Mesothelial cell of epicardium (in vitro differentiated cells): ENCODE data around the gene GALR2. TPM values are rescaled to one million over a fixed set of nuclear protein-coding genes. Genes with fewer than 3 reads are reported as not detected.

ENCODE experiments used
- DNase-seq, 2 experiments: peaks; one replicate each; pipeline ENCODE4 v3.0.0; 2021; ENCODE audit warnings: low spot score in 2 of 2; ENCODE audit not compliant: unreplicated experiment in 2 of 2
- H3K27ac Mint-ChIP-seq: 2 replicates; pipeline ENCODE4 v1.8.0; 2021; ENCODE audit warnings: mixed read lengths
- H3K27me3 Mint-ChIP-seq: 2 replicates; pipeline ENCODE4 v1.8.0; 2021; ENCODE audit warnings: low read depth, mixed read lengths
- H3K36me3 Mint-ChIP-seq: 2 replicates; pipeline ENCODE4 v1.8.0; 2021; ENCODE audit warnings: mixed read lengths
- H3K4me1 Mint-ChIP-seq: 2 replicates; pipeline ENCODE4 v1.8.0; 2021; ENCODE audit warnings: mixed read lengths
- H3K4me3 Mint-ChIP-seq: 2 replicates; pipeline ENCODE4 v1.8.0; 2021; ENCODE audit warnings: mild to moderate bottlenecking, moderate library complexity, mixed read lengths
- H3K9me3 Mint-ChIP-seq: 2 replicates; pipeline ENCODE4 v1.8.0; 2021; ENCODE audit warnings: mixed read lengths
- total RNA-seq: library from RNA; stranded (reverse); gene quantifications from 3 replicates; pipeline ENCODE4 v1.2.1, GENCODE V29; 2021
- TF ChIP-seq, protein P1 (sequence below): fragments of 200-600 bp; sonication (generic); IDR thresholded peaks from one replicate; pipeline ENCODE4 v1.5.0; 2021; ENCODE audit warnings: antibody characterized with exemption; ENCODE audit not compliant: unreplicated experiment

Gene GALR2
- total RNA-seq, 1 donor from 2014 or later, result not detected

DNA sequence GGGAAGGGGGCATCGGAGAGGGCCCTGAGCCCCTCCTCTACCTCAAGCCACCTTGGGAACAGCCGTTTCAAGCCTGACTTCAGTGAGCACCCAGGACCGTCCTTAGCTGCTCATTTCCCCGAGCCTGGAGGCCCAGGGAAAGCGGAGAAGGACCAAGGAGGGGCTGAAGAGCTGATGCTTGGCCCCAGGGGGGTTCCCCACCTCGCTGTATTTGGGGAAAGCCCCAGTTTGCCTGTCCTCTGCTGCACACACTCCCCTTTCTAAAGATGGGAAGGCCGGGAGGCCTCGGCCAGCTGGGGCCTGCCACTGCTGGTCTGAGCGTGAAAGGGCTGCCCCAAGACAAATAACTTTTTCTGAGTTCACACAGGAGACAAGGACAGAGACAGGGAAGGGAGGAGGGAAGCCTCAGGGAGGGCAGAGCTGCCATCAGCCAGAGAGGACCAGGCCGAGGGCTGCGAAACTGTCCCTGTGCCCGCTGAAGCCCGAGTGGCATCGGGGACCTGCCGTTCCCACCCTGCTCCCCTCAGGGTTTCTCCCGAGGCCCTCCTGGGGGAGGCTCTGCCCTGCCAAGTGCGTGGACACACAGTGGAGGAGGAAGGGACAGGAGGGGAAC lies 16.0 kb downstream of the GALR2 start:
- Mint-ChIP-seq H3K4me3 (no peak overlapping the region), H3K27me3 (no peaks in the 10 kb centered on the region), H3K36me3 (peaks cover 30% of the 10 kb centered on the region), H3K27ac (no peak overlapping the region), H3K4me1 (no peaks in the 10 kb centered on the region), H3K9me3 (no peaks in the 10 kb centered on the region)
- no peak for DNase-seq
- TF ChIP-seq, protein P1, sequence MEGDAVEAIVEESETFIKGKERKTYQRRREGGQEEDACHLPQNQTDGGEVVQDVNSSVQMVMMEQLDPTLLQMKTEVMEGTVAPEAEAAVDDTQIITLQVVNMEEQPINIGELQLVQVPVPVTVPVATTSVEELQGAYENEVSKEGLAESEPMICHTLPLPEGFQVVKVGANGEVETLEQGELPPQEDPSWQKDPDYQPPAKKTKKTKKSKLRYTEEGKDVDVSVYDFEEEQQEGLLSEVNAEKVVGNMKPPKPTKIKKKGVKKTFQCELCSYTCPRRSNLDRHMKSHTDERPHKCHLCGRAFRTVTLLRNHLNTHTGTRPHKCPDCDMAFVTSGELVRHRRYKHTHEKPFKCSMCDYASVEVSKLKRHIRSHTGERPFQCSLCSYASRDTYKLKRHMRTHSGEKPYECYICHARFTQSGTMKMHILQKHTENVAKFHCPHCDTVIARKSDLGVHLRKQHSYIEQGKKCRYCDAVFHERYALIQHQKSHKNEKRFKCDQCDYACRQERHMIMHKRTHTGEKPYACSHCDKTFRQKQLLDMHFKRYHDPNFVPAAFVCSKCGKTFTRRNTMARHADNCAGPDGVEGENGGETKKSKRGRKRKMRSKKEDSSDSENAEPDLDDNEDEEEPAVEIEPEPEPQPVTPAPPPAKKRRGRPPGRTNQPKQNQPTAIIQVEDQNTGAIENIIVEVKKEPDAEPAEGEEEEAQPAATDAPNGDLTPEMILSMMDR, result no peak

DNA sequence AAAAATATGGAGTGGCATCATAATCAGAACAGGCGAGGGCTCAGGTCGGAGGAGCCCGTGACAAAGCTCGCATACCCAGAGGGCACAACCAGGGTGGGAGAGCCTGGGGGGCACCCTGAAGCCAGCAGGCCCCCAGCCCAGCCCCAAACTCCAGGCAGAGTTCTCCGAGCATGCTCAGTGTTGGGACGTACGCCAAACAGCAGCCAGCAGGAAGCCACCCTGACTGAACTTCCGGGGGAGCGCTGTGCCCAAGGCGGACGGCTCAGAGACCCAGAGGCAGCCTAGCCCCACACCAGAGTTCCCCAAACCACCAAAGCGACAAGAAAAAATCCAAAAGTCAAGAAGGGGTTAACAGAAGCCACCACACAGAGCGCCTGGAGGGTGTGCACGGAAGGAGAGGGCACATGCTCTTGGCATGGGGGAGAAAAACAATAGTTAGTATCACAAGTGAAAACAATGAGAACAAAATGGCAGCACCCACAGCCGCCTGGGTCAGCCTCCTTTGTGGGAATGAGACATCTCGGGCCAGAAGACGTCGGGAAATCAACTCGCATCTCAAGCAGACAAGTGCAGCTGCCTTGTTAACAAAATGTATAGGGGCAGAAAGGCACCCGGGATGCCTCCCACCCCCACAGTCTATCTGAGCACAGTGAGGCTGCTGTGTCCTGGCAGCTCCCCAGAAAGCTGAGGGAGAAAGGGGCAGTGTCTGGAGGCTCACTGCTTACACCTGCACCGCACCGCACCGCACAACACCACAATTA lies 17.1 kb downstream of the GALR2 start:
- H3K27ac Mint-ChIP-seq, result no peak overlapping the region
- DNase-seq, result no peak
- no peaks in the 10 kb centered on the region for H3K4me1 Mint-ChIP-seq
- no peak overlapping the region for H3K4me3 Mint-ChIP-seq
- TF ChIP-seq, protein P1, result no peak
- H3K9me3 Mint-ChIP-seq, result no peaks in the 10 kb centered on the region
- peaks cover 31% of the 10 kb centered on the region for H3K36me3 Mint-ChIP-seq
- H3K27me3 Mint-ChIP-seq, result no peaks in the 10 kb centered on the region

DNA sequence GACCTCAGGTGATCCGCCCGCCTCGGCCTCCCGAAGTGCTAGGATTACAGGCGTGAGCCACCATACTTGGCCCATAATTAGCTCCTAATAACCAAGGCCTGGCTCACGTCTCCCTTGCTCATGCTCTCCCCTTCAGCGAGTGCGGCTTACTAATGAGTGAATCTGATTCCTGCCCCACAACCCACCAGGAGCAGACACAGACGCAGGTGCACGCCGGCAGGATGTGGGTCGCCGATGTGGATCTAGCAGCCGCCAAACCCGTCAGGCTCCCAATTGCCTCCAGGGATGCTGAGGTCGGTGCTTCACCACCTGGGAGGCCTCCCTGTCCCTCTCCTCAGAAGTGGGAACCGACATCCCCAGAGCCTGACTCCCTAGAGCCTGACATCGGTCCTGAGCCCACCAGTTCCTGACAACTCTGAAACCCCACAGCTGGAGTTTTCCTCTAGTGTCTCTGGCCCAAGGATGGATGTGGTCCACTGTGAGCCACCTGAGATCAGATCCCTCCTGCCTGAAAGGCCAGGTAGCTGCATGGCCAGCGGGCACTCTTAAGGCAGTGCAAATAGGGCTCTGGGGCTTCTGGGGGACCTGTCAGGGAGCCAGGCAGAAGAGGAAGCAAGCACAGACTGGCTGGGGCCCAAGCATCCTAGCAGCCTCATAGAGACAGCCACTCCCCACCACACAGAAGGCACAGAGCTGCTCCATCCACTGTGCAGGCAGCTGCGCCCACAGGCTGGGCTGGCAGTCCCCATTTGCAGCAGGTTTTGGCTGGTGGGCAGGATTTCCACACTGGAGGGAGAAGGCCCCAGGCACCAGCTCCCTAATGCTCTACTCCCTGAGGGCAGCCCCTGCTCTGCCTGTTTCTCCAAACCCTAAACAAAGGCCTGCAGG lies 18.2 kb downstream of the GALR2 start:
- H3K27ac Mint-ChIP-seq, result no peak overlapping the region
- H3K9me3 Mint-ChIP-seq, result no peaks in the 10 kb centered on the region
- H3K4me1 Mint-ChIP-seq, result no peaks in the 10 kb centered on the region
- no peak overlapping the region for H3K4me3 Mint-ChIP-seq
- no peaks in the 10 kb centered on the region for H3K27me3 Mint-ChIP-seq
- TF ChIP-seq, protein P1, result no peak
- DNase-seq, result no peak
- peaks cover 37% of the 10 kb centered on the region for H3K36me3 Mint-ChIP-seq

DNA sequence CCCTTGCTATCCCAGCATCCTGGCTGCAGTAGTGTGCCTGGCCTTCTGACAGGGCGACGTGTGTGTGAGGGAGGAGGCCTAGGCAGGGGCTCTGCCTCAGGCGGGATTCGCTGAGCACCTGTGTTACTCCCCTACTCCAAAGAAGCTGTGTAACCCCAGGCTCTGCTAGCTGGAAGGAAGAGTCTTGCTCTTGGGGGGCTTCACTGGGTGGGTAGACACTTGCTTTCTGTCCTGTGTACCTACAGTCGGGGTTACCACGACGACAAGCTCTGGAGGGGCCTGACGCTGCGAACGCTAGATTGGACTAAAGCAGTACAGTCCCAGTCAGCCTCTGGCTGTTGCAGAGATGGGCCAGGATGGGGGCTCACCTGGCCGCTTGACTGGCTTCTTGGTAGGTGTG lies 19.5 kb downstream of the GALR2 start:
- TF ChIP-seq, protein P1, result no peak
- no peaks in the 10 kb centered on the region for H3K4me1 Mint-ChIP-seq
- H3K9me3 Mint-ChIP-seq, result no peaks in the 10 kb centered on the region
- no peak overlapping the region for H3K27ac Mint-ChIP-seq
- peaks cover 38% of the 10 kb centered on the region for H3K36me3 Mint-ChIP-seq
- DNase-seq, result no peak
- no peaks in the 10 kb centered on the region for H3K27me3 Mint-ChIP-seq
- H3K4me3 Mint-ChIP-seq, result no peak overlapping the region

DNA sequence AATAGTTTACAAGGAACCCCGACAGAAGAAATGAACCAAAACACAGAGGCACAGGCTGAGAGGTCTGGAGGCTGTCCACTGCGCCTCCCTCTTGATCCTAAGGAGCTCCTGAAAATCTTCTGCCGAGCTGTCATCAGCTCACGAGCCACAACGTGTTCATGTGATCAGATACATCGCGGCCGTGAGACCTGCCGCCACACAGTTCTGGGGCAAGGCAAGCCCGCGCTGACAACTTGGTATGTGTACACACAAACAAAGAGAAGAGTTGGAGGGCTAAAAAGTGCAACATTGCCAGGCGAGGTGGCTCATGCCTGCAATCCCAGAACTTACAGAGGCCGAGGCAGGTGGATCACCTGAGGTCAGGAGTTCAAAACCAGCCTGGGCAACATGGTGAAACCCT lies 21.4 kb downstream of the GALR2 start:
- no peak overlapping the region for H3K4me3 Mint-ChIP-seq
- DNase-seq, result no peak
- H3K9me3 Mint-ChIP-seq, result no peaks in the 10 kb centered on the region
- H3K27me3 Mint-ChIP-seq, result no peaks in the 10 kb centered on the region
- peaks cover 43% of the 10 kb centered on the region for H3K36me3 Mint-ChIP-seq
- H3K4me1 Mint-ChIP-seq, result no peaks in the 10 kb centered on the region
- H3K27ac Mint-ChIP-seq, result no peak overlapping the region
- TF ChIP-seq, protein P1, result no peak
